ENCODE measurements around the gene CCDC92B. TPM values are rescaled to one million over a fixed set of nuclear protein-coding genes. Genes with fewer than 3 reads are reported as not detected.

CCDC92B gene
- total and polyA plus RNA-seq, 2 of the 13 experiments (the other 11 are each of a cell fraction or from before 2014, with no cell fraction given), result not detected

DNA sequence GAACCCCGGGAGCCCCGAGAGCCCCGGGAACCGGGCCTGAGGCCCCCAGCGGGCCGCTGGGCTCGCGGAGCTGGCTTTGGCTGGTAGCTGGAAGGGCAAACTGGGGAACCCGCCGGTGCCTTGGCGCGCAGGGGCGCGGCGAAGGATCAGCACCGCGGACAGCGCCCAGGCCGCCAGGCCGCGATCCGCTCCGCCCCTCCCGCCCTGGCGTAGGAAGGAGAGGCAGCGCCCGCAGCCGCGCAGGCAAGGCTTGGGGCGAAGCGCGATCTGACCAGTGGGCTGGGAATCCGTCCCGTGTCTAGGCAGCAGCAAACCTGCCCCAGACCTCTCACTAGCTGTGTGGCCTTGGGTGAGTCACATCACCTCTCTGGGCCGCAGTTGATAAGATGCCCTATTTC lies 331 bp upstream of the CCDC92B start (continued):
- peak; percentile 97; the same call in 1 of the 2 replicates for TF ChIP-seq HOXA9 (CRISPR knock-in tag; IDR thresholded peaks at IDR 0.05; ENCODE audit: borderline replicate concordance)
- peak; percentile 73; the same call in 1 of the 2 replicates for TF ChIP-seq ARNTL (CRISPR knock-in tag; IDR thresholded peaks at IDR 0.05)
- TF ChIP-seq, protein P1, sequence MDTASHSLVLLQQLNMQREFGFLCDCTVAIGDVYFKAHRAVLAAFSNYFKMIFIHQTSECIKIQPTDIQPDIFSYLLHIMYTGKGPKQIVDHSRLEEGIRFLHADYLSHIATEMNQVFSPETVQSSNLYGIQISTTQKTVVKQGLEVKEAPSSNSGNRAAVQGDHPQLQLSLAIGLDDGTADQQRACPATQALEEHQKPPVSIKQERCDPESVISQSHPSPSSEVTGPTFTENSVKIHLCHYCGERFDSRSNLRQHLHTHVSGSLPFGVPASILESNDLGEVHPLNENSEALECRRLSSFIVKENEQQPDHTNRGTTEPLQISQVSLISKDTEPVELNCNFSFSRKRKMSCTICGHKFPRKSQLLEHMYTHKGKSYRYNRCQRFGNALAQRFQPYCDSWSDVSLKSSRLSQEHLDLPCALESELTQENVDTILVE (CRISPR knock-in tag; IDR thresholded peaks at IDR 0.05), result peak; percentile 72; the same call in 1 of the 2 replicates
- peak; percentile 86; the same call in 1 of the 2 replicates for TF ChIP-seq RFXANK (CRISPR knock-in tag; IDR thresholded peaks at IDR 0.05)
- no peak for TF ChIP-seq TCF7L2 (IDR thresholded peaks at IDR 0.05; ENCODE audit: low read depth, low read length)
- peak; percentile 60; the same call in 1 of the 2 replicates for TF ChIP-seq ZNF629 (CRISPR knock-in tag; conservative IDR thresholded peaks at IDR 0.05)
- peak; percentile 93 for TF ChIP-seq ZNF329 (CRISPR knock-in tag; IDR thresholded peaks at IDR 0.05; ENCODE audit: low read depth)
- TF ChIP-seq, protein P2, sequence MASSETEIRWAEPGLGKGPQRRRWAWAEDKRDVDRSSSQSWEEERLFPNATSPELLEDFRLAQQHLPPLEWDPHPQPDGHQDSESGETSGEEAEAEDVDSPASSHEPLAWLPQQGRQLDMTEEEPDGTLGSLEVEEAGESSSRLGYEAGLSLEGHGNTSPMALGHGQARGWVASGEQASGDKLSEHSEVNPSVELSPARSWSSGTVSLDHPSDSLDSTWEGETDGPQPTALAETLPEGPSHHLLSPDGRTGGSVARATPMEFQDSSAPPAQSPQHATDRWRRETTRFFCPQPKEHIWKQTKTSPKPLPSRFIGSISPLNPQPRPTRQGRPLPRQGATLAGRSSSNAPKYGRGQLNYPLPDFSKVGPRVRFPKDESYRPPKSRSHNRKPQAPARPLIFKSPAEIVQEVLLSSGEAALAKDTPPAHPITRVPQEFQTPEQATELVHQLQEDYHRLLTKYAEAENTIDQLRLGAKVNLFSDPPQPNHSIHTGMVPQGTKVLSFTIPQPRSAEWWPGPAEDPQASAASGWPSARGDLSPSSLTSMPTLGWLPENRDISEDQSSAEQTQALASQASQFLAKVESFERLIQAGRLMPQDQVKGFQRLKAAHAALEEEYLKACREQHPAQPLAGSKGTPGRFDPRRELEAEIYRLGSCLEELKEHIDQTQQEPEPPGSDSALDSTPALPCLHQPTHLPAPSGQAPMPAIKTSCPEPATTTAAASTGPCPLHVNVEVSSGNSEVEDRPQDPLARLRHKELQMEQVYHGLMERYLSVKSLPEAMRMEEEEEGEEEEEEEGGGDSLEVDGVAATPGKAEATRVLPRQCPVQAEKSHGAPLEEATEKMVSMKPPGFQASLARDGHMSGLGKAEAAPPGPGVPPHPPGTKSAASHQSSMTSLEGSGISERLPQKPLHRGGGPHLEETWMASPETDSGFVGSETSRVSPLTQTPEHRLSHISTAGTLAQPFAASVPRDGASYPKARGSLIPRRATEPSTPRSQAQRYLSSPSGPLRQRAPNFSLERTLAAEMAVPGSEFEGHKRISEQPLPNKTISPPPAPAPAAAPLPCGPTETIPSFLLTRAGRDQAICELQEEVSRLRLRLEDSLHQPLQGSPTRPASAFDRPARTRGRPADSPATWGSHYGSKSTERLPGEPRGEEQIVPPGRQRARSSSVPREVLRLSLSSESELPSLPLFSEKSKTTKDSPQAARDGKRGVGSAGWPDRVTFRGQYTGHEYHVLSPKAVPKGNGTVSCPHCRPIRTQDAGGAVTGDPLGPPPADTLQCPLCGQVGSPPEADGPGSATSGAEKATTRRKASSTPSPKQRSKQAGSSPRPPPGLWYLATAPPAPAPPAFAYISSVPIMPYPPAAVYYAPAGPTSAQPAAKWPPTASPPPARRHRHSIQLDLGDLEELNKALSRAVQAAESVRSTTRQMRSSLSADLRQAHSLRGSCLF (CRISPR knock-in tag; IDR thresholded peaks at IDR 0.05; ENCODE audit: borderline replicate concordance), result peak; percentile 98
- TF ChIP-seq, protein P3, sequence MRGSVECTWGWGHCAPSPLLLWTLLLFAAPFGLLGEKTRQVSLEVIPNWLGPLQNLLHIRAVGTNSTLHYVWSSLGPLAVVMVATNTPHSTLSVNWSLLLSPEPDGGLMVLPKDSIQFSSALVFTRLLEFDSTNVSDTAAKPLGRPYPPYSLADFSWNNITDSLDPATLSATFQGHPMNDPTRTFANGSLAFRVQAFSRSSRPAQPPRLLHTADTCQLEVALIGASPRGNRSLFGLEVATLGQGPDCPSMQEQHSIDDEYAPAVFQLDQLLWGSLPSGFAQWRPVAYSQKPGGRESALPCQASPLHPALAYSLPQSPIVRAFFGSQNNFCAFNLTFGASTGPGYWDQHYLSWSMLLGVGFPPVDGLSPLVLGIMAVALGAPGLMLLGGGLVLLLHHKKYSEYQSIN (CRISPR knock-in tag; IDR thresholded peaks at IDR 0.05; ENCODE audit: borderline replicate concordance), result peak; percentile 94; the same call in 1 of the 2 replicates
- peak; percentile 72; the same call in 1 of the 2 replicates for TF ChIP-seq ZNF549 (CRISPR knock-in tag; IDR thresholded peaks at IDR 0.05)
- peak; percentile 34; the same call in 1 of the 2 replicates for TF ChIP-seq ZNF432 (CRISPR knock-in tag; IDR thresholded peaks at IDR 0.05; ENCODE audit: borderline replicate concordance)
- TF ChIP-seq KAT7 (CRISPR knock-in tag; IDR thresholded peaks at IDR 0.05; ENCODE audit: borderline replicate concordance), result no peak
- TF ChIP-seq, protein P4, sequence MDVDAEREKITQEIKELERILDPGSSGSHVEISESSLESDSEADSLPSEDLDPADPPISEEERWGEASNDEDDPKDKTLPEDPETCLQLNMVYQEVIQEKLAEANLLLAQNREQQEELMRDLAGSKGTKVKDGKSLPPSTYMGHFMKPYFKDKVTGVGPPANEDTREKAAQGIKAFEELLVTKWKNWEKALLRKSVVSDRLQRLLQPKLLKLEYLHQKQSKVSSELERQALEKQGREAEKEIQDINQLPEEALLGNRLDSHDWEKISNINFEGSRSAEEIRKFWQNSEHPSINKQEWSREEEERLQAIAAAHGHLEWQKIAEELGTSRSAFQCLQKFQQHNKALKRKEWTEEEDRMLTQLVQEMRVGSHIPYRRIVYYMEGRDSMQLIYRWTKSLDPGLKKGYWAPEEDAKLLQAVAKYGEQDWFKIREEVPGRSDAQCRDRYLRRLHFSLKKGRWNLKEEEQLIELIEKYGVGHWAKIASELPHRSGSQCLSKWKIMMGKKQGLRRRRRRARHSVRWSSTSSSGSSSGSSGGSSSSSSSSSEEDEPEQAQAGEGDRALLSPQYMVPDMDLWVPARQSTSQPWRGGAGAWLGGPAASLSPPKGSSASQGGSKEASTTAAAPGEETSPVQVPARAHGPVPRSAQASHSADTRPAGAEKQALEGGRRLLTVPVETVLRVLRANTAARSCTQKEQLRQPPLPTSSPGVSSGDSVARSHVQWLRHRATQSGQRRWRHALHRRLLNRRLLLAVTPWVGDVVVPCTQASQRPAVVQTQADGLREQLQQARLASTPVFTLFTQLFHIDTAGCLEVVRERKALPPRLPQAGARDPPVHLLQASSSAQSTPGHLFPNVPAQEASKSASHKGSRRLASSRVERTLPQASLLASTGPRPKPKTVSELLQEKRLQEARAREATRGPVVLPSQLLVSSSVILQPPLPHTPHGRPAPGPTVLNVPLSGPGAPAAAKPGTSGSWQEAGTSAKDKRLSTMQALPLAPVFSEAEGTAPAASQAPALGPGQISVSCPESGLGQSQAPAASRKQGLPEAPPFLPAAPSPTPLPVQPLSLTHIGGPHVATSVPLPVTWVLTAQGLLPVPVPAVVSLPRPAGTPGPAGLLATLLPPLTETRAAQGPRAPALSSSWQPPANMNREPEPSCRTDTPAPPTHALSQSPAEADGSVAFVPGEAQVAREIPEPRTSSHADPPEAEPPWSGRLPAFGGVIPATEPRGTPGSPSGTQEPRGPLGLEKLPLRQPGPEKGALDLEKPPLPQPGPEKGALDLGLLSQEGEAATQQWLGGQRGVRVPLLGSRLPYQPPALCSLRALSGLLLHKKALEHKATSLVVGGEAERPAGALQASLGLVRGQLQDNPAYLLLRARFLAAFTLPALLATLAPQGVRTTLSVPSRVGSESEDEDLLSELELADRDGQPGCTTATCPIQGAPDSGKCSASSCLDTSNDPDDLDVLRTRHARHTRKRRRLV (CRISPR knock-in tag; IDR thresholded peaks at IDR 0.05), result no peak
- TF ChIP-seq ERF (CRISPR knock-in tag; IDR thresholded peaks at IDR 0.05), result peak; percentile 99
- TF ChIP-seq GPN1 (CRISPR knock-in tag; IDR thresholded peaks at IDR 0.05; ENCODE audit: borderline replicate concordance), result peak; percentile 95; the same call in 1 of the 2 replicates
- TF ChIP-seq AGO1 (IDR thresholded peaks at IDR 0.05; ENCODE audit: low read depth, low read length, poor library complexity, severe bottlenecking), result no peak
- no peak for TF ChIP-seq ZBTB3 (CRISPR knock-in tag; IDR thresholded peaks at IDR 0.05; ENCODE audit: borderline replicate concordance, low read depth)
